NCI-H748 (cell line): ENCODE measurements around the gene AKNA.
A peak's percentile ranks its signal among the peaks of the same experiment; 100 is the strongest.
"Not testable (repeated sequence)": the region's sequence is repeated elsewhere in the genome, so short reads cannot be mapped to it uniquely, and the experiment has no call there.

Experiments
- DNase-seq: peaks from one replicate; lab custom pipeline; 2025; ENCODE audit not compliant: unreplicated experiment; lab: John Stamatoyannopoulos, UW

Gene AKNA

GRCh38 chr9:114341991-114342390 lies 45.8 kb downstream of the AKNA start:
- no peak for DNase-seq

GRCh38 chr9:114341152-114341830 lies 46.5 kb downstream of the AKNA start:
- no peak for DNase-seq

- peak; percentile 24 for DNase-seq
Observed at GRCh38 chr9:114339130-114339908, 48.5 kb downstream of the AKNA start.

GRCh38 chr9:114338187-114338586 lies 49.6 kb downstream of the AKNA start:
- no peak for DNase-seq

GRCh38 chr9:114336699-114337395 lies 50.9 kb downstream of the AKNA start:
- DNase-seq, result no peak

- DNase-seq, result no peak
Observed at GRCh38 chr9:114336157-114336556, 51.6 kb downstream of the AKNA start.

- no peak for DNase-seq
Observed at GRCh38 chr9:114335745-114336144, 52.0 kb downstream of the AKNA start.

- DNase-seq, result no peak
Observed at GRCh38 chr9:114334490-114334889, 53.3 kb downstream of the AKNA start.

- DNase-seq, result not testable (repeated sequence)
Observed at GRCh38 chr9:114333718-114334117, 54.1 kb downstream of the AKNA start.

- not testable (repeated sequence) for DNase-seq
Observed at GRCh38 chr9:114332474-114333040, 55.2 kb downstream of the AKNA start.

- not testable (repeated sequence) for DNase-seq
Observed at GRCh38 chr9:114331229-114332195, 56.3 kb downstream of the AKNA start.

- no peak for DNase-seq
Observed at GRCh38 chr9:114330636-114331035, 57.1 kb downstream of the AKNA start.

GRCh38 chr9:114329625-114330022 lies 58.2 kb downstream of the AKNA start, which contains the start of gene ORM2:
Gene ORM2, plus strand, starts transcription at chr9:114329869. Its CDS starts 36 bp downstream, at chr9:114329905.
- not testable (repeated sequence) for DNase-seq

GRCh38 chr9:114328937-114329624 lies 58.7 kb downstream of the AKNA start:
- not testable (repeated sequence) for DNase-seq

- DNase-seq, result not testable (repeated sequence)
Observed at GRCh38 chr9:114328357-114328820, 59.4 kb downstream of the AKNA start.

- DNase-seq, result no peak
Observed at GRCh38 chr9:114327749-114328148, 60.0 kb downstream of the AKNA start.

- DNase-seq, result not testable (repeated sequence)
Observed at GRCh38 chr9:114325684-114326254, 62.0 kb downstream of the AKNA start.

- not testable (repeated sequence) for DNase-seq
Observed at GRCh38 chr9:114324965-114325364, 62.8 kb downstream of the AKNA start.

GRCh38 chr9:114324492-114324891 lies 63.3 kb downstream of the AKNA start:
- DNase-seq, result no peak
